ENCODE results near the gene PIGU. TPM values are rescaled to one million over a fixed set of nuclear protein-coding genes. Genes with fewer than 3 reads are reported as not detected.

PIGU gene
- total and polyA plus RNA-seq, 2 of the 13 experiments (the other 11 are each of a cell fraction or from before 2014, with no cell fraction given), result 45.5 to 231 TPM

DNA sequence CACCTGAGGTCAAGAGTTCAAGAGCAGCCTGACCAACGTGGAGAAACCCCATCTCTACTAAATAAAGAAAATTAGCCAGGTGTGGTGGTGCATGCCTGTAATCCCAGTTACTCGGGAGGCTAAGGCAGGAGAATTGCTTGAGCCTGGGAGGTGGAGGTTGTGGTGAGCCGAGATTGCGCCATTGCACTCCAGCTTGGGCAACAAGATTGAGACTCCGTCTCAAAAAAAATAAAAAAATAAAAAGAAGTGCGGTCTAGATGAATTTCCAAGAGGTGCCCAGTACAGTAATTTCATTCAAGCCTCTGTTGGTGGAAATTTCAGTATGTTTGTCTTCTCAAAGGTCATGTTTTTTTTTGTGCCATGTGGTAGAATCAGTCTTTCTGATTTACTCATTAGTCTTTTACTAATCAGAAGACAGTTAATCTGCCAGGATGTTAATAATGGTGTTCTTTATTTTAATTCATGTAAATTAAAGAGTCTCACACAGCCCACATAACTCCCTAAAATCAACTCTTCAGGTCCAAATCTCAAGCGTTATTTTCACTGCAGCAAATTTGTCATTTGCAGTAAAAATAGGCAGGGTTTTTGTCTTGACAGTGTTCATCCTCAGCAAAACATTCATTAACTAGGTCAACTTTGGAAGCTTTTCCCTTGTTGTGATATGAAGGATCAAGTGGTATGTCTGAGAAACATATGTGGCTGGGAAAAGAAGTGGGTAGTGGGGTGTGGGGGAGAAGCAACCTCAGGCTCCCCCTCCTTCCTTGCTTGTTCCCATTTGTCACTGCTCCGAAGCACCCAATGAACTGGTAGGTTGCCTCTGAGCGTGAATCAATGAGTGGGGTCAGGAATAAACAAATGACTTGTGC, 40.6 kb upstream of the PIGU start (continued):
- TF ChIP-seq, protein P1, sequence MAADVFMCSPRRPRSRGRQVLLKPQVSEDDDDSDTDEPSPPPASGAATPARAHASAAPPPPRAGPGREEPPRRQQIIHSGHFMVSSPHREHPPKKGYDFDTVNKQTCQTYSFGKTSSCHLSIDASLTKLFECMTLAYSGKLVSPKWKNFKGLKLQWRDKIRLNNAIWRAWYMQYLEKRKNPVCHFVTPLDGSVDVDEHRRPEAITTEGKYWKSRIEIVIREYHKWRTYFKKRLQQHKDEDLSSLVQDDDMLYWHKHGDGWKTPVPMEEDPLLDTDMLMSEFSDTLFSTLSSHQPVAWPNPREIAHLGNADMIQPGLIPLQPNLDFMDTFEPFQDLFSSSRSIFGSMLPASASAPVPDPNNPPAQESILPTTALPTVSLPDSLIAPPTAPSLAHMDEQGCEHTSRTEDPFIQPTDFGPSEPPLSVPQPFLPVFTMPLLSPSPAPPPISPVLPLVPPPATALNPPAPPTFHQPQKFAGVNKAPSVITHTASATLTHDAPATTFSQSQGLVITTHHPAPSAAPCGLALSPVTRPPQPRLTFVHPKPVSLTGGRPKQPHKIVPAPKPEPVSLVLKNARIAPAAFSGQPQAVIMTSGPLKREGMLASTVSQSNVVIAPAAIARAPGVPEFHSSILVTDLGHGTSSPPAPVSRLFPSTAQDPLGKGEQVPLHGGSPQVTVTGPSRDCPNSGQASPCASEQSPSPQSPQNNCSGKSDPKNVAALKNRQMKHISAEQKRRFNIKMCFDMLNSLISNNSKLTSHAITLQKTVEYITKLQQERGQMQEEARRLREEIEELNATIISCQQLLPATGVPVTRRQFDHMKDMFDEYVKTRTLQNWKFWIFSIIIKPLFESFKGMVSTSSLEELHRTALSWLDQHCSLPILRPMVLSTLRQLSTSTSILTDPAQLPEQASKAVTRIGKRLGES (CRISPR knock-in tag; IDR thresholded peaks at IDR 0.05; ENCODE audit: borderline replicate concordance), result no peak
- TF ChIP-seq ZNF670 (CRISPR knock-in tag; IDR thresholded peaks at IDR 0.05; ENCODE audit: borderline replicate concordance), result no peak
- TF ChIP-seq ZNF343 (CRISPR knock-in tag; IDR thresholded peaks at IDR 0.05), result peak; percentile 60; the same call in 1 of the 2 replicates
- TF ChIP-seq ZNF121 (CRISPR knock-in tag; IDR thresholded peaks at IDR 0.05), result peak; percentile 70
- TF ChIP-seq BRD4 (CRISPR knock-in tag; IDR thresholded peaks at IDR 0.05), result no peak
- TF ChIP-seq, protein P2, sequence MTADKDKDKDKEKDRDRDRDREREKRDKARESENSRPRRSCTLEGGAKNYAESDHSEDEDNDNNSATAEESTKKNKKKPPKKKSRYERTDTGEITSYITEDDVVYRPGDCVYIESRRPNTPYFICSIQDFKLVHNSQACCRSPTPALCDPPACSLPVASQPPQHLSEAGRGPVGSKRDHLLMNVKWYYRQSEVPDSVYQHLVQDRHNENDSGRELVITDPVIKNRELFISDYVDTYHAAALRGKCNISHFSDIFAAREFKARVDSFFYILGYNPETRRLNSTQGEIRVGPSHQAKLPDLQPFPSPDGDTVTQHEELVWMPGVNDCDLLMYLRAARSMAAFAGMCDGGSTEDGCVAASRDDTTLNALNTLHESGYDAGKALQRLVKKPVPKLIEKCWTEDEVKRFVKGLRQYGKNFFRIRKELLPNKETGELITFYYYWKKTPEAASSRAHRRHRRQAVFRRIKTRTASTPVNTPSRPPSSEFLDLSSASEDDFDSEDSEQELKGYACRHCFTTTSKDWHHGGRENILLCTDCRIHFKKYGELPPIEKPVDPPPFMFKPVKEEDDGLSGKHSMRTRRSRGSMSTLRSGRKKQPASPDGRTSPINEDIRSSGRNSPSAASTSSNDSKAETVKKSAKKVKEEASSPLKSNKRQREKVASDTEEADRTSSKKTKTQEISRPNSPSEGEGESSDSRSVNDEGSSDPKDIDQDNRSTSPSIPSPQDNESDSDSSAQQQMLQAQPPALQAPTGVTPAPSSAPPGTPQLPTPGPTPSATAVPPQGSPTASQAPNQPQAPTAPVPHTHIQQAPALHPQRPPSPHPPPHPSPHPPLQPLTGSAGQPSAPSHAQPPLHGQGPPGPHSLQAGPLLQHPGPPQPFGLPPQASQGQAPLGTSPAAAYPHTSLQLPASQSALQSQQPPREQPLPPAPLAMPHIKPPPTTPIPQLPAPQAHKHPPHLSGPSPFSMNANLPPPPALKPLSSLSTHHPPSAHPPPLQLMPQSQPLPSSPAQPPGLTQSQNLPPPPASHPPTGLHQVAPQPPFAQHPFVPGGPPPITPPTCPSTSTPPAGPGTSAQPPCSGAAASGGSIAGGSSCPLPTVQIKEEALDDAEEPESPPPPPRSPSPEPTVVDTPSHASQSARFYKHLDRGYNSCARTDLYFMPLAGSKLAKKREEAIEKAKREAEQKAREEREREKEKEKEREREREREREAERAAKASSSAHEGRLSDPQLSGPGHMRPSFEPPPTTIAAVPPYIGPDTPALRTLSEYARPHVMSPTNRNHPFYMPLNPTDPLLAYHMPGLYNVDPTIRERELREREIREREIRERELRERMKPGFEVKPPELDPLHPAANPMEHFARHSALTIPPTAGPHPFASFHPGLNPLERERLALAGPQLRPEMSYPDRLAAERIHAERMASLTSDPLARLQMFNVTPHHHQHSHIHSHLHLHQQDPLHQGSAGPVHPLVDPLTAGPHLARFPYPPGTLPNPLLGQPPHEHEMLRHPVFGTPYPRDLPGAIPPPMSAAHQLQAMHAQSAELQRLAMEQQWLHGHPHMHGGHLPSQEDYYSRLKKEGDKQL (CRISPR knock-in tag; IDR thresholded peaks at IDR 0.05; ENCODE audit: low read depth), result no peak
- no peak for TF ChIP-seq MAFK (conservative IDR thresholded peaks at IDR 0.05 in 1 of 2, IDR thresholded peaks at IDR 0.05 in 1 of 2; ENCODE audit: low read length in 2 of 2)
- 0 out of 2 replicates have a peak, but pooled peaks have one; percentile 52 for TF ChIP-seq HNRNPUL1 (IDR thresholded peaks at IDR 0.05; ENCODE audit: low read depth, low read length)
- TF ChIP-seq ZBTB3 (CRISPR knock-in tag; IDR thresholded peaks at IDR 0.05; ENCODE audit: borderline replicate concordance, low read depth), result no peak
- TF ChIP-seq DNMT1 (CRISPR knock-in tag; IDR thresholded peaks at IDR 0.05), result no peak
- TF ChIP-seq ZNF296 (CRISPR knock-in tag; conservative IDR thresholded peaks at IDR 0.05), result no peak
- TF ChIP-seq, protein P3, sequence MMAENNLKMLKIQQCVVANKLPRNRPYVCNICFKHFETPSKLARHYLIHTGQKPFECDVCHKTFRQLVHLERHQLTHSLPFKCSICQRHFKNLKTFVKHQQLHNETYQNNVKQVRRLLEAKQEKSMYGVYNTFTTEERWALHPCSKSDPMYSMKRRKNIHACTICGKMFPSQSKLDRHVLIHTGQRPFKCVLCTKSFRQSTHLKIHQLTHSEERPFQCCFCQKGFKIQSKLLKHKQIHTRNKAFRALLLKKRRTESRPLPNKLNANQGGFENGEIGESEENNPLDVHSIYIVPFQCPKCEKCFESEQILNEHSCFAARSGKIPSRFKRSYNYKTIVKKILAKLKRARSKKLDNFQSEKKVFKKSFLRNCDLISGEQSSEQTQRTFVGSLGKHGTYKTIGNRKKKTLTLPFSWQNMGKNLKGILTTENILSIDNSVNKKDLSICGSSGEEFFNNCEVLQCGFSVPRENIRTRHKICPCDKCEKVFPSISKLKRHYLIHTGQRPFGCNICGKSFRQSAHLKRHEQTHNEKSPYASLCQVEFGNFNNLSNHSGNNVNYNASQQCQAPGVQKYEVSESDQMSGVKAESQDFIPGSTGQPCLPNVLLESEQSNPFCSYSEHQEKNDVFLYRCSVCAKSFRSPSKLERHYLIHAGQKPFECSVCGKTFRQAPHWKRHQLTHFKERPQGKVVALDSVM (CRISPR knock-in tag; IDR thresholded peaks at IDR 0.05), result peak; percentile 99
- TF ChIP-seq, protein P4, sequence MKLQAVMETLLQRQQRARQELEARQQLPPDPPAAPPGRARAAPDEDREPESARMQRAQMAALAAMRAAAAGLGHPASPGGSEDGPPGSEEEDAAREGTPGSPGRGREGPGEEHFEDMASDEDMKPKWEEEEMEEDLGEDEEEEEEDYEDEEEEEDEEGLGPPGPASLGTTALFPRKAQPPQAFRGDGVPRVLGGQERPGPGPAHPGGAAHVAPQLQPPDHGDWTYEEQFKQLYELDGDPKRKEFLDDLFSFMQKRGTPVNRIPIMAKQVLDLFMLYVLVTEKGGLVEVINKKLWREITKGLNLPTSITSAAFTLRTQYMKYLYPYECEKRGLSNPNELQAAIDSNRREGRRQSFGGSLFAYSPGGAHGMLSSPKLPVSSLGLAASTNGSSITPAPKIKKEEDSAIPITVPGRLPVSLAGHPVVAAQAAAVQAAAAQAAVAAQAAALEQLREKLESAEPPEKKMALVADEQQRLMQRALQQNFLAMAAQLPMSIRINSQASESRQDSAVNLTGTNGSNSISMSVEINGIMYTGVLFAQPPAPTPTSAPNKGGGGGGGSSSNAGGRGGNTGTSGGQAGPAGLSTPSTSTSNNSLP (IDR thresholded peaks at IDR 0.05; ENCODE audit: low read depth, low read length), result peak; percentile 27
- no peak for TF ChIP-seq ZNF337 (CRISPR knock-in tag; IDR thresholded peaks at IDR 0.05; ENCODE audit: borderline replicate concordance, low read depth)
- no peak for TF ChIP-seq KAT2B (IDR thresholded peaks at IDR 0.05; ENCODE audit: borderline replicate concordance, low read depth, low read length)
- no peak for TF ChIP-seq ZNF224 (CRISPR knock-in tag; IDR thresholded peaks at IDR 0.05)
